MCF 10A (cell line): ENCODE data around the gene PCK2. TPM values are rescaled to one million over a fixed set of nuclear protein-coding genes. Genes with fewer than 3 reads are reported as not detected.

ENCODE experiments used
- BruUV-seq: library from RNA; stranded (reverse); fragments of 400-500 nt; replicated peaks from 2 replicates; lab custom pipeline; 2021; lab: Mats Ljungman, UMichigan
- CTCF ChIA-PET: fragments of 300-600 bp; sonication (Branson Sonifier 250); formaldehyde crosslinking; extraction: SDS; loops from one replicate; lab custom pipeline; 2021; ENCODE audit warnings: antibody characterized with exemption, inconsistent platforms; lab: Yijun Ruan, JAX
- POLR2A ChIA-PET: fragments of 300-600, 350-650 bp; sonication (Branson Sonifier 250); formaldehyde crosslinking; extraction: SDS; loops from one replicate; lab custom pipeline; 2020; ENCODE audit warnings: antibody characterized with exemption, inconsistent platforms; lab: Yijun Ruan, JAX
- DNase-seq: peaks from one replicate; pipeline ENCODE4 v3.0.0-alpha.2; 2018; ENCODE audit not compliant: unreplicated experiment
- H3K27ac Mint-ChIP-seq: one replicate; pipeline ENCODE4 v1.8.0; 2022; ENCODE audit warnings: mild to moderate bottlenecking, low read depth, mixed read lengths; ENCODE audit not compliant: unreplicated experiment
- H3K27me3 Mint-ChIP-seq: one replicate; pipeline ENCODE4 v1.8.0; 2022; ENCODE audit warnings: mixed read lengths; ENCODE audit not compliant: insufficient read depth, unreplicated experiment
- H3K36me3 Mint-ChIP-seq: one replicate; pipeline ENCODE4 v1.8.0; 2022; ENCODE audit warnings: mild to moderate bottlenecking, moderate library complexity, mixed read lengths; ENCODE audit not compliant: insufficient read depth, unreplicated experiment
- H3K4me1 Mint-ChIP-seq: one replicate; pipeline ENCODE4 v1.8.0; 2022; ENCODE audit warnings: mixed read lengths; ENCODE audit not compliant: insufficient read depth, unreplicated experiment
- H3K4me3 Mint-ChIP-seq: one replicate; pipeline ENCODE4 v1.8.0; 2022; ENCODE audit warnings: mild to moderate bottlenecking, moderate library complexity, mixed read lengths; ENCODE audit not compliant: unreplicated experiment
- H3K9me3 Mint-ChIP-seq: one replicate; pipeline ENCODE4 v1.8.0; 2022; ENCODE audit warnings: mixed read lengths; ENCODE audit not compliant: unreplicated experiment
- intact Hi-C: fragments of 100-400 bp; cut with micrococcal nuclease; formaldehyde crosslinking; loops from 2 replicates; pipeline ENCODE4 v1.14.1; 2022
- total RNA-seq: library from RNA; stranded (reverse); gene quantifications from 2 replicates; pipeline ENCODE4 v1.2.3, GENCODE V29; 2022
- TF ChIP-seq, protein P1 (sequence below): fragments of 200-600 bp; IDR thresholded peaks from one replicate; pipeline ENCODE4 v1.8.0; 2022; ENCODE audit warnings: antibody characterized with exemption, mild to moderate bottlenecking; ENCODE audit not compliant: unreplicated experiment

The PCK2 gene
- total RNA-seq, 1 experiment from 2014 or later: 112 TPM

DNA sequence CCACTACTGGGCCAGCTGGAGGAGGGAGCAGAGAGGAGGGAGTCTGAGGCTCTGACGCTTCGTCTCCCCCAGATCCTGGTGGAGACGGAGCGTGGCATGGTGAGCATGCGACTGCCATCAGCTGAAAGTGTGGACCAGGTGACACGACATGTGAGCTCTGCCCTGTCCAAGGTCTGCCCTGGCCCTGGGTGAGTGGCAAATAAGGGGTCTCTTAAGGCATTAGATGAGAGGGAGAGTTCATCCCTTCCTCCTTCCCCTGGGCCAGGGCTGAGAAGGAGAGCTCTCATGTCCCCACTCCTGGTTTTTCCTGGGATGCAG, 39.8 kb upstream of the PCK2 start:
- DNase-seq: no peak
- peaks cover 9% of the 10 kb centered on the region for H3K36me3 Mint-ChIP-seq
- no peaks in the 10 kb centered on the region for H3K9me3 Mint-ChIP-seq
- no TSS peak for BruUV-seq
- no peak overlapping the region for H3K4me3 Mint-ChIP-seq
- POLR2A ChIA-PET: no interaction called here
- intact Hi-C loops: no loop called here
- CTCF ChIA-PET: interaction anchor here (0.6 to 6.5 kb wide), 5 partner anchors 36 to 386 kb away, joined by 3 to 79 read pairs (median 4); no protein-coding TSS in a partner anchor
- peaks cover 83% of the 10 kb centered on the region for H3K27me3 Mint-ChIP-seq
- no peak overlapping the region for H3K27ac Mint-ChIP-seq
- TF ChIP-seq, protein P1, sequence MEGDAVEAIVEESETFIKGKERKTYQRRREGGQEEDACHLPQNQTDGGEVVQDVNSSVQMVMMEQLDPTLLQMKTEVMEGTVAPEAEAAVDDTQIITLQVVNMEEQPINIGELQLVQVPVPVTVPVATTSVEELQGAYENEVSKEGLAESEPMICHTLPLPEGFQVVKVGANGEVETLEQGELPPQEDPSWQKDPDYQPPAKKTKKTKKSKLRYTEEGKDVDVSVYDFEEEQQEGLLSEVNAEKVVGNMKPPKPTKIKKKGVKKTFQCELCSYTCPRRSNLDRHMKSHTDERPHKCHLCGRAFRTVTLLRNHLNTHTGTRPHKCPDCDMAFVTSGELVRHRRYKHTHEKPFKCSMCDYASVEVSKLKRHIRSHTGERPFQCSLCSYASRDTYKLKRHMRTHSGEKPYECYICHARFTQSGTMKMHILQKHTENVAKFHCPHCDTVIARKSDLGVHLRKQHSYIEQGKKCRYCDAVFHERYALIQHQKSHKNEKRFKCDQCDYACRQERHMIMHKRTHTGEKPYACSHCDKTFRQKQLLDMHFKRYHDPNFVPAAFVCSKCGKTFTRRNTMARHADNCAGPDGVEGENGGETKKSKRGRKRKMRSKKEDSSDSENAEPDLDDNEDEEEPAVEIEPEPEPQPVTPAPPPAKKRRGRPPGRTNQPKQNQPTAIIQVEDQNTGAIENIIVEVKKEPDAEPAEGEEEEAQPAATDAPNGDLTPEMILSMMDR: no peak
- H3K4me1 Mint-ChIP-seq: peaks cover 12% of the 10 kb centered on the region

- Mint-ChIP-seq H3K27ac (no peak overlapping the region), H3K36me3 (peaks cover 9% of the 10 kb centered on the region), H3K4me1 (peaks cover 12% of the 10 kb centered on the region), H3K4me3 (no peak overlapping the region), H3K27me3 (peaks cover 80% of the 10 kb centered on the region), H3K9me3 (no peaks in the 10 kb centered on the region)
- no peak for DNase-seq
- CTCF ChIA-PET: interaction anchor here (0.6 to 6.5 kb wide), 4 partner anchors 36 to 387 kb away, joined by 3 to 79 read pairs (median 4); no protein-coding TSS in a partner anchor
- TF ChIP-seq, protein P1: no peak
- no TSS peak for BruUV-seq
- POLR2A ChIA-PET: no interaction called here
- intact Hi-C loops: no loop called here
Measured at GRCh38 chr14:24054646-24055045, 39.5 kb upstream of the PCK2 start.

GRCh38 chr14:24055971-24056799, 37.9 kb upstream of the PCK2 start:
- ChIA-PET POLR2A (no interaction called here), CTCF (interaction anchor here (0.5 to 6.5 kb wide), 13 partner anchors 13 to 186 kb away, joined by 3 to 79 read pairs (median 4); partner anchors contain the start of genes CPNE6, IRF9, PCK2 and TINF2)
- peaks cover 64% of the 10 kb centered on the region for H3K27me3 Mint-ChIP-seq
- BruUV-seq: no TSS peak
- no peak for DNase-seq
- peaks cover 9% of the 10 kb centered on the region for H3K36me3 Mint-ChIP-seq
- no peak overlapping the region for H3K4me3 Mint-ChIP-seq
- intact Hi-C loops: no loop called here
- no peaks in the 10 kb centered on the region for H3K9me3 Mint-ChIP-seq
- no peak overlapping the region for H3K27ac Mint-ChIP-seq
- TF ChIP-seq, protein P1: no peak
- H3K4me1 Mint-ChIP-seq: peaks cover 12% of the 10 kb centered on the region

GRCh38 chr14:24056800-24057184, 37.3 kb upstream of the PCK2 start:
- no peak overlapping the region for H3K27ac Mint-ChIP-seq
- CTCF ChIA-PET: interaction anchor here (0.5 to 6.5 kb wide), 14 partner anchors 13 to 185 kb away, joined by 3 to 79 read pairs (median 4); partner anchors contain the start of genes CPNE6, IRF9, PCK2 and TINF2

More at GRCh38 chr14:24056800-24057184, 37.3 kb upstream of the PCK2 start:
- POLR2A ChIA-PET: interaction anchor here (0.7 kb wide), 1 partner anchor 52 kb away, joined by 3 read pairs; no protein-coding TSS in a partner anchor
- no peaks in the 10 kb centered on the region for H3K9me3 Mint-ChIP-seq
- no peak overlapping the region for H3K4me3 Mint-ChIP-seq
- peaks cover 12% of the 10 kb centered on the region for H3K4me1 Mint-ChIP-seq
- peaks cover 60% of the 10 kb centered on the region for H3K27me3 Mint-ChIP-seq
- TF ChIP-seq, protein P1: no peak
- DNase-seq: peak; percentile 31
- intact Hi-C loops: no loop called here
- H3K36me3 Mint-ChIP-seq: peaks cover 9% of the 10 kb centered on the region
- BruUV-seq: no TSS peak
